Embryonic facial prominence (tissue), 1 donor: ENCODE measurements around the gene CNGB1.
A peak's percentile ranks its signal among the peaks of the same experiment; 100 is the strongest.
"Not testable (repeated sequence)": the region's sequence is repeated elsewhere in the genome, so short reads cannot be mapped to it uniquely, and the experiment has no call there.

Experiments
- DNase-seq: peaks from one replicate; pipeline ENCODE4 v3.0.0-alpha.2; 2016; ENCODE audit errors: extremely low spot score

The CNGB1 gene

DNA sequence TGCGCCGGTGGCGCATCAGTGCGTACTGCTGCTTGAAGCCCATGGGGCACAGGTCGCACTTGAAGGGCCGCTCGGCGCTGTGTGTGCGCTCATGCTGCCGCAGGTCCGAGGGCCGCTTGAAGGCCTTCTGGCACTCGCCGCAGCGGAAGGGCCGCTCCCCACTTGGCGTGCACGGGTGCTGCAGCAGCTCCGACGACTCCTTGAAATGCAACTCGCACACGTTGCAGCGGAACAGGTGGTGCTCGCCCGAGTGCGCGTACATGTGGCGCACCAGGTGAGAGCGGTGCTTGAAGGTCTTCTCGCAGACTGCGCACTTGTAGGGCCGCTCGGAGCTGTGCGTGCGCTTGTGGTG lies 26.2 kb upstream of the CNGB1 start:
- no peak for DNase-seq

DNA sequence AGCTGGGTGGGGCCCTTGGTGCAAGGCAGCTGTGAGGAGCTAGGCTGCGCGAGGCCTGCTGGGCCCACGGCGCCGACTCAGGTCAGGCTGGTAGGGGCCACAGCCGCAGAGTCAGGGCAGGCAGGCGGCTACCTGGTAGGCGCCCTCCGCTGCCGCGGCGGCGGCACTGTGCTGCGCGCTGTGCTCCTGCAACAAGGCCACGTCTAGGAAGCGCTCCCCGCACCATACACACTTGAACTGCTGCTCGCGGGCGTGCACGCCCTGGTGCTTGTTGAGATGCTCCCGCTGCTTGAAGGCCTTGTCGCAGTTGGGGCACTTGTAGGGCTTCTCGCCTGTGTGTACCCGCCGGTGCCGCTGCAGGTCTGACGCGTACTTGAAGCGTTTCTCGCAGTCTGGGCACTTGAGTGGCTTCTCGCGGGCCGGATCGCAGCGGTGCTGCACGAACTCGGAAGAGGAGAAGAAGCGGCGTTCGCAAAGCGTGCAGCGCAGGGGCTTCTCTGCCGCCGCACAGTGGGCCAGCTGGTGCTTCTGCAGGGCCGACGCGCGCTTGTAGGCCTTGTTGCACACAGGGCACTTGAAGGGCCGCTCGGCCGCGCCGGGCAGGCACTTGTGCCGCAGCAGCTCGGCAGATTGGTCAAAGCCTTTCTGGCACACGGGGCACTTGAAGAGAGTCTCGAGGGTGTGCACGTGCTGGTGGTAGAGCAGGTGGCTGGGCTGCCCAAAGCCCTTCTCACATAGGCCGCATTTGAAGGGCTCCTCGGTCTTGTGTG lies 25.7 kb upstream of the CNGB1 start:
- no peak for DNase-seq

DNA sequence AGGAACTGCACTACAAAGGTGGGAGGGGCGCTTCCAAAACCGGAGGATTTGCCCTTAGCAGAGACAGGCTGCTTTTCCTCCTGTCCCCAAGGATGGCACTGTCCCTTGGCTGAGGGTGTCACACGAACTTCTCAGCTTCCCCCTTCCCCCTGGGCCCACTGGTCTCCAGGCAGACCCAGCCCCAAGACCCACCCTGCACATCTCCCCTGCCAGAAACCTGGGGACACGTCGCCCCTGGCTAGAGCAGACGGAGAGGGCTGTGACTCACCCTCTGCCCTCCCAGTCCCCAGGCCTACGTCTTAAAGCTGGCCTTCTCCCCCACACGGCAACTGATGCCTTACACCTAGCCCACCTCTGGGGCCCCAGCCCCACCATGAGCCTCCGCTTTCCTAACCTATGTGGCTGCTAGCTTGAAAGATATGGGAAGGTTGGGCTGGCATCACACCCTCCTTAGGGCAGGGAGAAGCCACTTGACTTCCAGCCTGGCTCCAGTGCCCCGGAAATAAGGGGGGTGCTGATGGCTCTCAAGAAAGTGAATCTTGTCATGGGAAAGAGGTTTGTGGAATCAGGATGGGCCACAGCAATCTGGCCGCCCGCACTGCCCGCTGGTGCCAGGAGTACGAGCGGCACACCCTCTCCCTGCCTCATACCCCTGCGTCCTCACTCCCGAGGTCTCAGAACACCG lies 24.9 kb upstream of the CNGB1 start:
- DNase-seq = no peak

- DNase-seq = no peak
Measured at GRCh38 chr16:57994778-57995177, 23.9 kb upstream of the CNGB1 start.

GRCh38 chr16:57994361-57994760 lies 23.4 kb upstream of the CNGB1 start:
- DNase-seq = no peak

- no peak for DNase-seq
Measured at GRCh38 chr16:57993897-57994296, 23.0 kb upstream of the CNGB1 start.

DNA sequence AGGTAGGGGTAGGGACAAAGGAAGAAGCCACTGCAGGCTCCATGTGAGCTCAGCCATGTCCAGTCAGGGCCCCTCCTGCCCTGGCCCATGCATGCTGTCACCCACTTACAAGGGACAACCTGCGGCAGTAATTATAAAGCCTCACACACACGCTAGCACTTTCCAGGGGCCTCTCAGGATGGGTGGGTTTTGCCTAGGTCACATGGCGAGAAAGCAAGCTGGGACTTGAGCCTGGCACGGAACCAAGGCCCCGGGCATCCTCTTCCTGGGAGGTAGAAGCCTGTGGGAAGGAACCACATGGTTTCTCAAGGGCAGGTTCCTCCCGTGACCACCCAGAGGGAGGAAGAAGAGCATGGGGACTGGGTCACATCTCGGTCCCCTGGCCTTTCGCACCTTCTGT lies 22.5 kb upstream of the CNGB1 start:
- no peak for DNase-seq

- no peak for DNase-seq
Measured at GRCh38 chr16:57992084-57992483, 21.2 kb upstream of the CNGB1 start.

DNA sequence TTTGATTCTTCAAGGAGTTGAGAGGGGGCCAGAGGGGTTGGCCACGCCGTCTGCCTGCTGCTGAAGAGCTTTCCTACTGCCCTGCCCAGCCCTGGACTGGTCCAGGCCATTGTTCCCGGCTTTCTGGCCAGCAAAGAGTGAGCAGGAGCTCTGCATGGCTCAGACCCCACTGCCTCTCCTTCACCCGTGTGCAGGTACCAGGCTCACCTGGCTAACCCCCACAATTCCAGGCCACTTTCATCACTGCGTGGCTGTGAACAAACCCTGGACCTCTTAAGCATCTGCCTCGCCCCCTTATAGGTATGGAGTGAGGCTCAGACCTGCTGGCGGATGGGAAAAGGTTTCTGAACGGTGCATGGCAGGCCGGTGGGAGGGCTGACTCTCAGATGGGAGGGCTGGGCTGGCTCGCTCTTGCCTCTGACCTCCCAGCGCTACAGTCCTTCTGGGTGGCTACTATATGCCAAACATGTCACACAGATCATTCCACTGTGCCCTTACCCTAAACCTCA lies 20.7 kb upstream of the CNGB1 start:
- DNase-seq = no peak

DNA sequence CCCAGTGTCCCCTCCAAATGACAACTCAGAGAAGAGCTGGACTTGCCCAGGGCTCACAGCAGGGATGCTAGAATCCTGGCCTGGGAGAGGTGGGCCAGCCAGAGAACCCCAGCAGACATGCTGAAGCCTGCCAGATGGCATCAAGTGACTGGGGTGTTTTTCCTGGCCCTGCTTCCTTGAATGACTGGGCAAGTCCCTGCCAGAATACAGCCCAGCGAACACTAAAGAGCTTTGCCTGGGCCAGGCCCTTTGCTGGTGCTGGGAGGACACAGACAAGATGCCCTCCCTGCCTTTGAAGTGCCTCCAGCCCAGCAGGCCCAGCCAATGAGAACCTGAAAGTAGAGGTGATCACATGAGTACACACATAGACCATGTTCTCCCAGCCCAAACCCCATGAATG lies 18.0 kb upstream of the CNGB1 start:
- no peak for DNase-seq

DNA sequence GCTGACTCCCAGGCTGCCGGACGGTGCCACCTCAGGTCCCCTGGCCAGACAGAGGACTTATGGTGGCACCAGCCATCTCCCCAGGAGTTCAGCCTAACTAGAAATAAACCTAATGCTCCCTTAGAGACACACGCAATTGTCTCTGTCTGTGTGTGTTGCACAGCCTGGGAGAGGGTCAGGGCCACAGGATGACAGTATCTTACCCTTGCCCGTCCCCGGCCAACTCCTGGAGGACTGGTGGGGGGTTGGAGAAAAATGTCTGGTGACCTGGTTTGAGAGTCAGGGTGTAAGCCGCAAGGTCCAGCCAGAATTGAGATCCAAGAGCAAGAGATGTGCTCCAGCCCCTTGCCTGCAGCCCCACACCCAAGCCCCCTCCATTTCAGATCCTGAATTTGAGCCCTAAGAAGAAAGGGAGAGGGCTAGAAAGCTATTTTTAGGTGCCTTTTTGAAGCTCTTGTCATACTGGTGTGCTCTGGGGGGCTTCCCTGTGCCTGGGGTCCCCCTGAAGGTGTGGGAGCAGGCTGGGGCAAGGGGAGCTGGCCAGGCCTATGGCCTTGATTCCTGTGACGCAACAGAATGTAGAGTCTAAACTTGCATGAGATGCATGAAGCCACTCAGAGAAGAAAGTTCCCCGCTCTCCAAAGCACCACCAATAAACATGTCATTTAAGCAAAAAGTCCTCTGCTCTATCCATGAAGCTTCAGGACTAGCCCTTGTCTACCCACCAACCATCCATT lies 16.7 kb upstream of the CNGB1 start:
- no peak for DNase-seq

- no peak for DNase-seq
Measured at GRCh38 chr16:57986196-57986595, 15.3 kb upstream of the CNGB1 start.

DNA sequence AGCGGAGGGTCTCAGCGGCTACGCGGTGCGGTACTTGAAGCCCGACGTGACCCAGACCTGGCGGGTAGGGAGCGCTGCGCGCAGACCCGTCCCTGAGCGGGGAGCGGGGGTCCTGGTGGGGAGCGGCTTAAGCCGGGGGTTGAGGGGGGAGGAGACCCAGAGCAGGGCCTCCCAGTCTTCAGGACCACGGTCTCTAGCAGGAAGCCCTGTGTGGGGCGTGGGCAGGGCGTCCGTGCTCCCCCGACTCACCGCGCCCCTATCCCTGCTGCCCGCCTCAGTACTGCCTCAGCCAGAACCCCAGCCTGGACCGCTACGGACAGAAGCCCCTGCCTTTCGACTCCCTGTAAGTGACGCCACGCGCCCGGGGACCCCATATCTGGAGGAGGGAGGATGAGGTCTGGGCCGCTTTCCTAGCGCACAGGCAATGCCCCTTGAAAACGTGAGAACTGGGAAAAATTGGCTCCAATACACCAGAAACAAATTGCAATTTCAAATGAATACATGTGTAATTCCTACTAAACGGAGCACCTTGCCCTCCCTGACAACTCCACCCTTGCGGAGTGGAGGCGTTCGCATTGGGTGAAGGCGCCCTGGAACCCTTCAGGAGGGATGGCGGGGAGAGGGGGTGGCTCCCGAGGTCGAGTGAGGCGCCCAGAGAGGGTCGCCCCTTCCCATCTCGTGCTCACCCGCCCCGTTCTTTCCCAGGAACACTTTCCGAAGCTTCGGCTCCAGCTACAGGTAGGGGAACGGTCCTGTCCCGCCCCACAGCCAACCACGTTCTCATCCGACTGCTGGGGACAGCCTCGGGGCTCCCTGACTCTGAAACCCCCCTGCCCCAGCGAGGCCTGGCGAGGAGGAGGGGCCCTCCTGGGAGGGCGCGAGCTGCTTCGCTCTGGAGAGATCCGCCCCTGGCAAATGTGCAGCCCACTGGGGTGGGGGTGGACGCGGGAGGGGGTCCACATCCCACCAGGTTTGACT lies 14.6 kb upstream of the CNGB1 start:
- no peak for DNase-seq

DNA sequence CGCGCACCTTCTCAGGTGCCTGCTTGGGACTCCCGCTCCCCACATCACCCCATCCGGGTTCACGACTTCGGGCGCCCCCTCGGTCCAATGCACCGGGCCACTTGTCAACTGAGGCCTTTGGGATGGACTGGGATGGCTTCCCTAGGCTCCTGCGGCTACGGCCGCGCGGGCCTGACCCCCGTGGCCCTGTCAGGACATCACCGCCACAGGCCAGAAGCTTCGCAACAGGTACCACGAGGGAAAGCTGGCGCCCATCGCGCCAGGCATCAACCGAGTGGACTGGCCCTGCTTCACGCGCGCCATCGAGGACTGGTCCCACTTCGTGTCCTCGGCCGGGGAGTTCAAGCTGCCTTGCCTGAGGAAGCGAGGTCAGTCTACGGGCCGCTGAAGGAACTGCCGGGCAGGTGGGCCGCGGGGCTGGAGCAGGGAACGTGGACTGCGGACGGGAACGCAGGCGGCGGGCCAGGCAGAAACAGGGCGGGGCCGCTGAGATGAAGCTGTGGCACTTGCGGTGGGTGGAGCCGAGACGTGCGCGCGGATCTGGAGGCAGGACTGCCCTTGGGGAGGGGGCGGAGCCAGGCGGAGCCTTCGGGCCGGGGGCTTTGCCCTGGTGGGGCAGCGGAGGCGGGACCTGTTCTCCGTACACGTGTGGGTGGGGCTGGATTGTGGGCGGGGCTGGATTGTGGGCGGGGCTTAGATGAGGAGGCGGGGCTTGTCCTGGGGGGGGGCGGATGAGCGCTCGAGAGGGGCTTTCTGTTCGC lies 13.7 kb upstream of the CNGB1 start:
- peak; percentile 68 for DNase-seq

DNA sequence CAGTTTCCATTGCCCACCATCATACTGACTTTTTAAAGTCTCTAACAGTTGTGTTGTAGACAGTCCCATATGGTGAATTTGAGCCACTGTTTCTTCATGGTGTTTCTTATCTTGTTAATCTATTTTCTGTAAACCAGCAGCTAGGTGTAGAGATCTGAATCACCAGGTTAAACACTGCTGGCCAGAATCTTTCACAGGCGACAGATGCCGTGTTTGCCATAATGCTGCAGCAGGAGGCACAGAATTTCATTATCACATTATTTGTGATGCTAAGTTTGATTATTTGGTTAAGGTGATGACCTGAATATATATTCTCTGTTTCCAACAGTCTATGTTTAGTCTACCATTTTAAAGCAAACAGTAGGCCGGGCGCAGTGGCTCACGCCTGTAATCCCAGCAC lies 11.5 kb upstream of the CNGB1 start:
- no peak for DNase-seq

DNA sequence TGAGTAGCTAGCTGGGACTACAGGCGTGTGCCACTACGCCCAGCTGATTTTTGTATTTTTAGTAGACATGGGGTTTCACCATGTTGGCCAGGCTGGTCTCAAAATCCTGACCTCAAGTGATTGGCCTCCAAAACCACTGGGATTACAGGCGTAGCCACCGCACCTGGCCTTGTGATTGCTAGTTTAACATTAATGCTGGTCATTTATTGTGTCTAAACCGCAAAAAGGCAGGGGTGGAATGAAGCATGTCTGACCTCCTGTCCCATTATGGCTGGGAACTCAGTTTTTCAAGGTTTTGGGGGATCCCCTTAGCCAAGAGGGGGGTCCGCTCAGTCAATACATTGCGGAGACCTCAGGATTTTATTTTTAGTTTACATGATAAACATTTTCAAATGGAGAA lies 10.7 kb upstream of the CNGB1 start:
- no peak for DNase-seq

GRCh38 chr16:57979006-57979585 lies 8.2 kb upstream of the CNGB1 start:
- no peak for DNase-seq

GRCh38 chr16:57978070-57978465 lies 7.1 kb upstream of the CNGB1 start:
- DNase-seq = not testable (repeated sequence)

GRCh38 chr16:57977418-57978069 lies 6.6 kb upstream of the CNGB1 start:
- no peak for DNase-seq

DNA sequence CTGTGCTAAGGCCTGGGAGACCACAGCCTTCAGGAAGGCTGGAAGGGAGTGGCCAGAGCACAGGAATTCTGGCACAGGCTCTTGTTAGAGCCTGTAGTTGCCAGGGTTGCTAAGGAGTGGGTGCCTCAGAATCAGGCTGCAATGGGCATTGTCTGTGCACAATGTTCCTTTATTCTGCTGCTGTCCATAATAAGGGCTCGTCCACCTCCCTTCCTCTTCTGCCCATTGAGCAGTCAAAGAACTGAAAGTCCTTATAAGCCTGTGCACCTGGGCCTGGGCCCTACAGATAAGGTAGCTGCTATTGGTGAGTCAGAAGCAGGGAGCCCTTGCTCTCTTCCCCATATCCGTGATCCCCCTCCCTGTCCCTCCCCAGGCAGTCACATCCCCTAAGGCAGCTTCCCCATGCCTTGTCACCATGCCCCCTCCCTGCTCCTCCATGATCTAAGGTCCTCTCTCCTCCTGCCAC lies 5.4 kb upstream of the CNGB1 start:
- no peak for DNase-seq
